HEK293 (cell line): ENCODE results near the gene ZNF503.
A peak's percentile ranks its signal among the peaks of the same experiment; 100 is the strongest.

Experiments
- CTCF ChIA-PET: fragments of 350-600 bp; formaldehyde crosslinking; extraction: SDS; loops from one replicate; lab custom pipeline; 2021; ENCODE audit warnings: antibody characterized with exemption; lab: Yijun Ruan, JAX
- POLR2A ChIA-PET: fragments of 300-600 bp; formaldehyde crosslinking; extraction: SDS; loops from one replicate; lab custom pipeline; 2020; ENCODE audit warnings: antibody characterized with exemption, inconsistent platforms; lab: Yijun Ruan, JAX
- H3K27ac ChIP-seq: fragments of 200-500 bp; sonication (Bioruptor generic); 2 replicates; pipeline ENCODE4 v1.5.1; 2014; ENCODE audit warnings: low read depth, low read length, control low read depth, inconsistent platforms; ENCODE audit errors: extremely low read depth
- H3K36me3 ChIP-seq, 2 experiments: fragments of 200-500 bp in 1 of 2; sonication (Bioruptor generic) in 1 of 2; 1 replicate in 1 of 2; 2 replicates in 1 of 2; pipeline ENCODE4 v1.5.1; 2014 to 2017; ENCODE audit warnings: inconsistent platforms in 2 of 2, low read length in 2 of 2; ENCODE audit not compliant: control insufficient read depth in 2 of 2, insufficient read depth in 1 of 2
- H3K4me1 ChIP-seq: fragments of 200-500 bp; sonication (Bioruptor generic); 2 replicates; pipeline ENCODE4 v1.5.1; 2014; ENCODE audit warnings: mild to moderate bottlenecking, low read length, inconsistent platforms; ENCODE audit not compliant: control insufficient read depth, insufficient read depth
- H3K4me3 ChIP-seq: 2 replicates; pipeline ENCODE4 v1.5.1; 2011; ENCODE audit warnings: low read depth, mild to moderate bottlenecking, control low read depth, low read length, moderate library complexity
- H3K9me3 ChIP-seq: fragments of 200-500 bp; sonication (Bioruptor generic); 2 replicates; pipeline ENCODE4 v1.5.1; 2014; ENCODE audit warnings: low read depth, low read length, inconsistent platforms; ENCODE audit not compliant: control insufficient read depth, insufficient read depth
- EGR2 ChIP-seq: fragments of 450-650 bp; formaldehyde crosslinking; IDR thresholded peaks from 2 replicates; pipeline ENCODE4 v1.5.1; 2016; ENCODE audit warnings: low read depth, missing biosample characterization, missing genetic modification characterization
- ELK4 ChIP-seq: IDR thresholded peaks from 2 replicates; pipeline ENCODE4 v1.6.1; 2011; ENCODE audit warnings: mild to moderate bottlenecking, low read depth, low read length, borderline replicate concordance
- KLF10 ChIP-seq: fragments of 450-650 bp; IDR thresholded peaks from 2 replicates; pipeline ENCODE4 v1.5.1; 2018; ENCODE audit warnings: missing biosample characterization, mild to moderate bottlenecking, missing genetic modification characterization
- KLF16 ChIP-seq: fragments of 450-650 bp; formaldehyde crosslinking; IDR thresholded peaks from 2 replicates; pipeline ENCODE4 v1.5.1; 2017; ENCODE audit warnings: missing biosample characterization, missing genetic modification characterization
- PRDM4 ChIP-seq: fragments of 450-650 bp; formaldehyde crosslinking; IDR thresholded peaks from 2 replicates; pipeline ENCODE4 v1.5.1; 2017; ENCODE audit warnings: missing biosample characterization, missing genetic modification characterization
- SP3 ChIP-seq: fragments of 450-650 bp; formaldehyde crosslinking; IDR thresholded peaks from 2 replicates; pipeline ENCODE4 v1.5.1; 2016; ENCODE audit warnings: missing biosample characterization, missing genetic modification characterization
- ZBTB17 ChIP-seq: fragments of 450-650 bp; formaldehyde crosslinking; IDR thresholded peaks from 2 replicates; pipeline ENCODE4 v1.5.1; 2016; ENCODE audit warnings: missing biosample characterization, missing genetic modification characterization
- ZBTB7A ChIP-seq: fragments of 450-650 bp; formaldehyde crosslinking; IDR thresholded peaks from 2 replicates; pipeline ENCODE4 v1.5.1; 2016; ENCODE audit warnings: low read depth, missing biosample characterization, missing genetic modification characterization
- ZIC2 ChIP-seq: fragments of 450-650 bp; formaldehyde crosslinking; IDR thresholded peaks from 2 replicates; pipeline ENCODE4 v1.5.1; 2016; ENCODE audit warnings: missing biosample characterization, missing genetic modification characterization
- ZNF157 ChIP-seq: fragments of 450-650 bp; formaldehyde crosslinking; IDR thresholded peaks from 2 replicates; pipeline ENCODE4 v1.5.1; 2016; ENCODE audit warnings: missing biosample characterization, missing genetic modification characterization
- ZNF2 ChIP-seq: fragments of 450-650 bp; formaldehyde crosslinking; IDR thresholded peaks from 2 replicates; pipeline ENCODE4 v1.5.1; 2016; ENCODE audit warnings: missing biosample characterization, missing genetic modification characterization
- ZNF211 ChIP-seq: fragments of 450-650 bp; formaldehyde crosslinking; IDR thresholded peaks from 2 replicates; pipeline ENCODE4 v1.5.1; 2016; ENCODE audit warnings: low read depth, missing biosample characterization, missing genetic modification characterization
- ZNF221 ChIP-seq: fragments of 450-650 bp; formaldehyde crosslinking; IDR thresholded peaks from 2 replicates; pipeline ENCODE4 v1.5.1; 2017; ENCODE audit warnings: missing biosample characterization, missing genetic modification characterization, borderline replicate concordance
- ZNF23 ChIP-seq: fragments of 450-650 bp; formaldehyde crosslinking; IDR thresholded peaks from 2 replicates; pipeline ENCODE4 v1.5.1; 2016; ENCODE audit warnings: missing biosample characterization, missing genetic modification characterization, borderline replicate concordance
- ZNF24 ChIP-seq: fragments of 450-650 bp; formaldehyde crosslinking; IDR thresholded peaks from 2 replicates; pipeline ENCODE4 v1.5.1; 2016; ENCODE audit warnings: missing biosample characterization, missing genetic modification characterization
- ZNF335 ChIP-seq: fragments of 450-650 bp; formaldehyde crosslinking; conservative IDR thresholded peaks from 2 replicates; pipeline ENCODE4 v1.5.1; 2016; ENCODE audit warnings: missing biosample characterization, missing genetic modification characterization
- ZNF416 ChIP-seq: fragments of 450-650 bp; formaldehyde crosslinking; IDR thresholded peaks from 2 replicates; pipeline ENCODE4 v1.5.1; 2016; ENCODE audit warnings: missing biosample characterization, missing genetic modification characterization
- ZNF530 ChIP-seq: fragments of 450-650 bp; formaldehyde crosslinking; IDR thresholded peaks from 2 replicates; pipeline ENCODE4 v1.5.1; 2016; ENCODE audit warnings: low read depth, missing biosample characterization, missing genetic modification characterization
- ZNF558 ChIP-seq: fragments of 450-650 bp; formaldehyde crosslinking; IDR thresholded peaks from 2 replicates; pipeline ENCODE4 v1.5.1; 2016; ENCODE audit warnings: missing biosample characterization, missing genetic modification characterization
- ZNF585B ChIP-seq: fragments of 450-650 bp; formaldehyde crosslinking; IDR thresholded peaks from 2 replicates; pipeline ENCODE4 v1.5.1; 2016; ENCODE audit warnings: missing biosample characterization, missing genetic modification characterization
- ZNF677 ChIP-seq: fragments of 450-650 bp; IDR thresholded peaks from 2 replicates; pipeline ENCODE4 v1.5.0; 2018; ENCODE audit warnings: missing biosample characterization, mild to moderate bottlenecking, missing genetic modification characterization, moderate library complexity
- ZNF785 ChIP-seq: fragments of 450-650 bp; formaldehyde crosslinking; IDR thresholded peaks from 2 replicates; pipeline ENCODE4 v1.5.1; 2016; ENCODE audit warnings: missing biosample characterization, missing genetic modification characterization
- TF ChIP-seq, protein P1 (sequence below): fragments of 450-650 bp; formaldehyde crosslinking; IDR thresholded peaks from 2 replicates; pipeline ENCODE4 v1.5.1; 2016; ENCODE audit warnings: missing biosample characterization, missing genetic modification characterization
- TF ChIP-seq, protein P2 (sequence below): fragments of 450-650 bp; formaldehyde crosslinking; IDR thresholded peaks from 2 replicates; pipeline ENCODE4 v1.5.1; 2016; ENCODE audit warnings: missing biosample characterization, missing genetic modification characterization
- TF ChIP-seq, protein P3 (sequence below): fragments of 450-650 bp; formaldehyde crosslinking; IDR thresholded peaks from 2 replicates; pipeline ENCODE4 v1.5.1; 2016; ENCODE audit warnings: missing biosample characterization, missing genetic modification characterization

ZNF503 gene, protein sequence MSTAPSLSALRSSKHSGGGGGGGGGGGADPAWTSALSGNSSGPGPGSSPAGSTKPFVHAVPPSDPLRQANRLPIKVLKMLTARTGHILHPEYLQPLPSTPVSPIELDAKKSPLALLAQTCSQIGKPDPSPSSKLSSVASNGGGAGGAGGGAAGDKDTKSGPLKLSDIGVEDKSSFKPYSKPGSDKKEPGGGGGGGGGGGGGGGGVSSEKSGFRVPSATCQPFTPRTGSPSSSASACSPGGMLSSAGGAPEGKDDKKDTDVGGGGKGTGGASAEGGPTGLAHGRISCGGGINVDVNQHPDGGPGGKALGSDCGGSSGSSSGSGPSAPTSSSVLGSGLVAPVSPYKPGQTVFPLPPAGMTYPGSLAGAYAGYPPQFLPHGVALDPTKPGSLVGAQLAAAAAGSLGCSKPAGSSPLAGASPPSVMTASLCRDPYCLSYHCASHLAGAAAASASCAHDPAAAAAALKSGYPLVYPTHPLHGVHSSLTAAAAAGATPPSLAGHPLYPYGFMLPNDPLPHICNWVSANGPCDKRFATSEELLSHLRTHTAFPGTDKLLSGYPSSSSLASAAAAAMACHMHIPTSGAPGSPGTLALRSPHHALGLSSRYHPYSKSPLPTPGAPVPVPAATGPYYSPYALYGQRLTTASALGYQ

GRCh38 chr10:75401569-75402485 lies at the start of gene ZNF503:
Gene ZNF503, minus strand, starts transcription at chr10:75401764. Its CDS starts 345 bp downstream, at chr10:75401419.
- ChIA-PET CTCF (interaction anchor here (0.6 to 2.2 kb wide), 12 partner anchors 23 to 1144 kb away, joined by 3 to 8 read pairs (median 3); partner anchors contain the start of gene COMTD1), POLR2A (interaction anchor here (0.5 to 3.3 kb wide), 50 partner anchors 8 to 902 kb away, joined by 3 to 15 read pairs (median 4); partner anchors contain the start of genes COMTD1, LRMDA and SAMD8)
- peak within 1 kb of the TSS; percentile 69 for H3K4me3 ChIP-seq
- peak within 1 kb of the TSS; percentile 100 for H3K27ac ChIP-seq
- no peaks in the 10 kb centered on the region for H3K9me3 ChIP-seq
- H3K4me1 ChIP-seq: no peaks in the 10 kb centered on the region
- H3K36me3 ChIP-seq: peaks cover 0 to 39% of the 10 kb centered on the region in 2 experiments; a peak in 2 of 3 replicates
- TF ChIP-seq KLF10 (tag by site-specific recombination): peak; percentile 53
- no peak for TF ChIP-seq ZNF530 (tag by site-specific recombination)
- TF ChIP-seq ZNF221 (tag by site-specific recombination): no peak
- 0 out of 2 replicates have a peak, but pooled peaks have one; percentile 25 for TF ChIP-seq EGR2 (tag by site-specific recombination)
- TF ChIP-seq ZNF24 (tag by site-specific recombination): peak; percentile 55
- no peak for TF ChIP-seq ZNF23 (tag by site-specific recombination)
- TF ChIP-seq ZNF785 (tag by site-specific recombination): 0 out of 2 replicates have a peak, but pooled peaks have one; percentile 34
- TF ChIP-seq, protein P1, sequence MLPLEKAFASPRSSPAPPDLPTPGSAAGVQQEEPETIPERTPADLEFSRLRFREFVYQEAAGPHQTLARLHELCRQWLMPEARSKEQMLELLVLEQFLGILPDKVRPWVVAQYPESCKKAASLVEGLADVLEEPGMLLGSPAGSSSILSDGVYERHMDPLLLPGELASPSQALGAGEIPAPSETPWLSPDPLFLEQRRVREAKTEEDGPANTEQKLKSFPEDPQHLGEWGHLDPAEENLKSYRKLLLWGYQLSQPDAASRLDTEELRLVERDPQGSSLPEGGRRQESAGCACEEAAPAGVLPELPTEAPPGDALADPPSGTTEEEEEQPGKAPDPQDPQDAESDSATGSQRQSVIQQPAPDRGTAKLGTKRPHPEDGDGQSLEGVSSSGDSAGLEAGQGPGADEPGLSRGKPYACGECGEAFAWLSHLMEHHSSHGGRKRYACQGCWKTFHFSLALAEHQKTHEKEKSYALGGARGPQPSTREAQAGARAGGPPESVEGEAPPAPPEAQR (tag by site-specific recombination): no peak
- no peak for TF ChIP-seq ZNF416 (tag by site-specific recombination)
- TF ChIP-seq ZNF677: 0 out of 2 replicates have a peak, but pooled peaks have one; percentile 12
- TF ChIP-seq SP3 (tag by site-specific recombination): peak; percentile 75
- peak; percentile 86 for TF ChIP-seq ZBTB17 (tag by site-specific recombination)
- no peak; the same call in 1 of the 2 replicates for TF ChIP-seq KLF16 (tag by site-specific recombination)
- TF ChIP-seq, protein P2, sequence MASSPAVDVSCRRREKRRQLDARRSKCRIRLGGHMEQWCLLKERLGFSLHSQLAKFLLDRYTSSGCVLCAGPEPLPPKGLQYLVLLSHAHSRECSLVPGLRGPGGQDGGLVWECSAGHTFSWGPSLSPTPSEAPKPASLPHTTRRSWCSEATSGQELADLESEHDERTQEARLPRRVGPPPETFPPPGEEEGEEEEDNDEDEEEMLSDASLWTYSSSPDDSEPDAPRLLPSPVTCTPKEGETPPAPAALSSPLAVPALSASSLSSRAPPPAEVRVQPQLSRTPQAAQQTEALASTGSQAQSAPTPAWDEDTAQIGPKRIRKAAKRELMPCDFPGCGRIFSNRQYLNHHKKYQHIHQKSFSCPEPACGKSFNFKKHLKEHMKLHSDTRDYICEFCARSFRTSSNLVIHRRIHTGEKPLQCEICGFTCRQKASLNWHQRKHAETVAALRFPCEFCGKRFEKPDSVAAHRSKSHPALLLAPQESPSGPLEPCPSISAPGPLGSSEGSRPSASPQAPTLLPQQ (tag by site-specific recombination): peak; percentile 77; the same call in 1 of the 2 replicates
- TF ChIP-seq ZIC2 (tag by site-specific recombination): peak; percentile 55
- TF ChIP-seq, protein P3, sequence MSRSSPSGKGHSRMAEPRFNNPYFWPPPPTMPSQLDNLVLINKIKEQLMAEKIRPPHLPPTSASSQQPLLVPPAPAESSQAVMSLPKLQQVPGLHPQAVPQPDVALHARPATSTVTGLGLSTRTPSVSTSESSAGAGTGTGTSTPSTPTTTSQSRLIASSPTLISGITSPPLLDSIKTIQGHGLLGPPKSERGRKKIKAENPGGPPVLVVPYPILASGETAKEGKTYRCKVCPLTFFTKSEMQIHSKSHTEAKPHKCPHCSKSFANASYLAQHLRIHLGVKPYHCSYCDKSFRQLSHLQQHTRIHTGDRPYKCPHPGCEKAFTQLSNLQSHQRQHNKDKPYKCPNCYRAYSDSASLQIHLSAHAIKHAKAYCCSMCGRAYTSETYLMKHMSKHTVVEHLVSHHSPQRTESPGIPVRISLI (tag by site-specific recombination): no peak
- TF ChIP-seq ZNF335 (tag by site-specific recombination): peak; percentile 74
- 0 out of 2 replicates have a peak, but pooled peaks have one; percentile 16 for TF ChIP-seq ZBTB7A (tag by site-specific recombination)
- TF ChIP-seq ELK4: no peak
- TF ChIP-seq ZNF211: no peak
- peak; percentile 61 for TF ChIP-seq ZNF558
- TF ChIP-seq ZNF2 (tag by site-specific recombination): peak; percentile 40
- no peak for TF ChIP-seq ZNF585B (tag by site-specific recombination)
- 0 out of 2 replicates have a peak, but pooled peaks have one; percentile 16 for TF ChIP-seq ZNF157 (tag by site-specific recombination)
- peak; percentile 65 for TF ChIP-seq PRDM4 (tag by site-specific recombination)
